ENCODE results near the gene SASH3. TPM values are rescaled to one million over a fixed set of nuclear protein-coding genes. Genes with fewer than 3 reads are reported as not detected.

Gene SASH3
- polyA plus RNA-seq, 4 donors, result 1.8 to 3.6 (median 2.3) TPM

DNA sequence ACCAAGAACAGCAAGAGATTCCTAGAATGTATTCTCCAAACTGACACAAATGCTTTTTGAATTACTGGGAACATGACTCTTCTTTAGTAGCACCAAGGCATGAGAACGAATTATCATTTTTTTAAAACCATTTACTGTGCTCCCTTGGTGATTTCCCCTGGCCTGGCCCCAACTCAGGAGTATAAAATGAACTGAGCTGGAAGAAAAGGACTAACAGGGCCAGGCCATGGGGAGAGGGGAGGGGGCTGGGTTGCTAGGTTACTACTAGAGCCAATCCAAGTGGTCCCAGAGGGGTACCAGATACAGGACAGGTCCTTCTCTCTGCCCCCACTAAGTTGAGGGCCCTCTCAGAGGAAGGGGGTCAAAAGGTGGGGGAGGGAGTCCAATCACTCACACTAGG is 23.1 kb downstream of the SASH3 start:
- DNase-seq (ENCODE audit: low read depth in 4 of 4, low spot score in 3 of 4), result no peak

DNA sequence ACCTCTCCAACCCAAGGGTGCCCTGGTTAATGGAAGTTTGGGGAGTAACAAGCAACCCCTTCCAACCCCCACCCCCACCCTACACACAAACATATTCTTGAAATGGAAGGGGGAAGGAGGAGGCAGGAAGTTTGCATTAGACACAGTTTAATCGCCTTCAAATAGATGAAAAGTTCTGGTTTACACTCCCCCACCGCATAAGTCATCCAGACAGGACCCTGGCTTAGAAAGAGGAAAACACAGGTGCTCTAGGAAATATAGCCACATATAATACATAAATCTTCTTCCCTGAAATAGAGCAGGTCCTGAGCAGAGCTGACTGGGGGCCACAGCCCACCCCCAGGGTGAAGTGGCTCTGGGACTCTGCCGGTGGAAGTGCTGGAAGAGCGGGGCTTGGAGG is 25.1 kb downstream of the SASH3 start:
- peak in 1 of 4 donors; percentile 25 for DNase-seq (ENCODE audit: low read depth in 4 of 4, low spot score in 3 of 4)

GRCh38 chrX:129808158-129808828 is 28.5 kb downstream of the SASH3 start:
- no peak for DNase-seq (ENCODE audit: low read depth in 4 of 4, low spot score in 3 of 4)

GRCh38 chrX:129808829-129809796 is 29.4 kb downstream of the SASH3 start:
- DNase-seq (ENCODE audit: low read depth in 4 of 4, low spot score in 3 of 4), result no peak

GRCh38 chrX:129813662-129814368 is 34.1 kb downstream of the SASH3 start:
- no peak for DNase-seq (ENCODE audit: low read depth in 4 of 4, low spot score in 3 of 4)

GRCh38 chrX:129818123-129818522 is 38.4 kb downstream of the SASH3 start:
- DNase-seq (ENCODE audit: low read depth in 4 of 4, low spot score in 3 of 4), result no peak

DNA sequence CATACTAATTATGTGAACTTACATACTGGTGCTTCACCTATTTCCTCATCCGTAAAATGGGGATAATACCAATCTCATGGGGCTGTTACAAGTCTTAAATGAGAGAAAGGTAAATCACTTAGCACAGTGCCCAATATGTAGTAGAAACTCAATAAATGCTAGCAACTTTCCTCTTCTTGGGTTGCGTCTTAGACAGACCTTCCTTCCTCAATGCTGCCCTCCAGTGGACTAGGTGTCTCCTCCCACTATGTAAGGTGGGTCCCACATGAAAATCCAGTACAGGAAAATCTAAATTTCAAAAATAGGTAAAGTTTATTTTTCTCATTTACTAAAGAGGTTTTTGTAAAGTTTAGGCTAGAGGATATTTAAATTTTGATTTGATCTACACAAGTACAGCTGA is 43.4 kb downstream of the SASH3 start:
- DNase-seq (ENCODE audit: low read depth in 4 of 4, low spot score in 3 of 4), result no peak

- no peak for DNase-seq (ENCODE audit: low read depth in 4 of 4, low spot score in 3 of 4)
Measured at GRCh38 chrX:129823522-129823921, 43.8 kb downstream of the SASH3 start.

- no peak for DNase-seq (ENCODE audit: low read depth in 4 of 4, low spot score in 3 of 4)
Measured at GRCh38 chrX:129824620-129825019, 44.9 kb downstream of the SASH3 start.

GRCh38 chrX:129825746-129826505 is 46.2 kb downstream of the SASH3 start:
- no peak for DNase-seq (ENCODE audit: low read depth in 4 of 4, low spot score in 3 of 4)

DNA sequence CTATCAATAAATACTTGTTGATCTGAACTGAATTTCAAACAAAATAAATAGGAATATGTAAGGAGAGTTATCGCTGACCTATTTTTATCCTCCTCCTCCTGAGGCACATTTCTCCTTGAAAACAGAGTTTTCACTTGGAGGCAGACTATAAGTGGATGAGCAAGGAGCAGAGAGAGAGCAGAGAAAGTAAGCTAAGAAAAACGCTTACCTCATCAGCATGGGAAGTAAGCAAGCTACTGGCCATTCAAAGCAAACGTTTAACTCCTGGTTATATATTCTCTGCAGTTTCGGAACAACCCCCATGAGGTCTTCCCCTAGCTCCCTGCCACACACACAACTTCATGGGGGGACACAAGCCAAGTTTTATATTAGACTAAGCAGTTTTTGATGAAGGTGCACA is 50.7 kb downstream of the SASH3 start:
- DNase-seq (ENCODE audit: low read depth in 4 of 4, low spot score in 3 of 4), result no peak

DNA sequence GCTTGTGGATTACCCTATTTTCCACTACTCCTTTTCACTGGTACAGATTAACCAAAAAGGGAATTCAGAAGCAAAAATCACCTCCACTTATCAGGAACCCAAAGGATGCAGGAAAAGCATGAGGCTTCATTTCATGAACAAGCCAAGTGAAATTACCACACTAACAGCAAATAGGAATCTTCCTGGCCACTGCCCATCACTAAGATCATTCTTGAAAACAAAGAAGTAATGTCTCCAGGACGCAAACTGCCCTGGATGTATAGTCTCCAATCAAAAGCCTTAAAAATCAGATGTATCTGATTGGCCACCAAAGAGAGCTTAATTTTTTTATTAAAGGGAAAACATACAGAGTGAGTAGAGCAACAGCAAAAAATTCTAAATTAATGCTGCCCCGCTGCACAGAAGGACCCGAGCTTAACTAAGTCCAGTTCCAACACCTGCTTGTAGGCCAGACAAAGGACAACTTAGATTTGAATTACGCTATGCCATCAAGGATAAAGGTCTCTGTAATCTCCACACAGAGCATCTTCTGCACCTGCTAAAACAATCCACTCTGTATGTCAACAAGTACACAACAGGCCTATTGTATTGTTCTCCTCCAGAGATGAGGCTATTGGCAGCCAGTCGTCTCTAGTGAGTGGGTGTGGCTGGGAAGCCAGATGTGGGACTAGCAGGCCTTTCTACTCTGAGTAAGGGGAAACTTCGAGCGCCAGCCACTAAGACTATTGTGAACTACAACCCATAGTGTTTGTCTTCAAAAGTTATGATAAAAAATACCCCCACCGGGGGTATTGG is 51.5 kb downstream of the SASH3 start:
- DNase-seq (ENCODE audit: low read depth in 4 of 4, low spot score in 3 of 4), result no peak

GRCh38 chrX:129833153-129833990 is 53.6 kb downstream of the SASH3 start:
- DNase-seq (ENCODE audit: low read depth in 4 of 4, low spot score in 3 of 4), result no peak

DNA sequence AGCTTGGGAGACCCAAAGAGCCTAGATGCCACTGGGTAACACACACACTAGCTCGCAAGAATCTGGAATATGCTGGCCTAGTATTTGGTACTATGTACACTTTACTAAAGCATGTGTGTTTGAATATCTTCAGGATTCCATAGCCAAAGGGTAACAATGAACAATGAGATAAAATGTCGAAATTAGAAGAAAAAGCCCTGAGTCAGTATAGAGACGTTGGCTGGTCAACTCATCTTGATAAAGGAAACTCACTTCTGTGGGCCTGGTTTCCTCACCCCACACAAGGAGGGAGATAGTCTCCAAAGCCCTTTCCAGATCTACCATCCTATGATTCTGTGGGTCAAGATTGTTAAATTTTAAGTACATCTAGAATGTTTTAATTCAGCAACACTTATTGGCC is 57.1 kb downstream of the SASH3 start:
- no peak for DNase-seq (ENCODE audit: low read depth in 4 of 4, low spot score in 3 of 4)

- no peak for DNase-seq (ENCODE audit: low read depth in 4 of 4, low spot score in 3 of 4)
Measured at GRCh38 chrX:129840344-129840743, 60.6 kb downstream of the SASH3 start.

DNA sequence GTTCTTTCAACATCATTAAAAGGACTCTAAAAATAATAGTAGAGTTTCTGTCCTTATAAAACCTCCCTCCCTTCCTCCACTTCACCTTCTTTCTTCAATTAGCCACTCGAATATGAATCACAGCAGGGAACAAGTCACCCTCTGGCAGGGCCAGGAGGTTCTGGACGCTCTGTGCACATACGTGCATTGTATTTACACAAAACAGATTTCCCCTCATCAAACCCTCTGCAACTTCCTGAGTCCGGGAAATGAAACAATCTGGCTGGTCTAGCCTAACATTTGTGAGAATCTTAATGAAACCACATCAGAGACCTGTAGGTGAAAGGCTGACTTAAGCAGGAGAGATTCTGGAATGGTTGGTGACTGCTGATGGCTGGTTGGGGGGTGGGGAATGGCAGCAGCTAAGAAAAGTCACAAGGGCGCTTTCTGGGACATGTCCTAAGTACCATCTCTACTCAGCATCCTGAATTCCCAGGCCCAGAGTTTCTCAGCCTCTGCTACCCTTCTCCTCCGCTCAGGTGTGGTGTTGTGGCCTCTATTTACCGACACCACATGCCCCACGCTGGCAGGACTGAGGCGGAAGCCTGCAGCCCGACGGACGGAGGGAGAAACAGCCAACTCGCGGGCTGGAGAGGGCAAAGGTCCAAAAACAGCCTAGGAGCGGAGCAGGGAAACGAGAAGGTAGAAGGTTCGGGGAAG is 62.9 kb downstream of the SASH3 start:
- DNase-seq (ENCODE audit: low read depth in 4 of 4, low spot score in 3 of 4), result no peak

GRCh38 chrX:129843209-129843458 is 63.4 kb downstream of the SASH3 start:
- no peak for DNase-seq (ENCODE audit: low read depth in 4 of 4, low spot score in 3 of 4)

GRCh38 chrX:129843459-129844306 is 63.9 kb downstream of the SASH3 start, which contains the start of gene ZDHHC9:
Gene ZDHHC9, minus strand, starts transcription at chrX:129843886. Its CDS starts 1,941 bp downstream, at chrX:129841945.
- DNase-seq (ENCODE audit: low read depth in 4 of 4, low spot score in 3 of 4), result peak; percentile 66 to 71 (median 68)
